Stimulated activated CD8-positive, alpha-beta memory T cell treated with anti-CD3 and anti-CD28 coated beads, Interleukin-7, amount 100 ng/mL, for 1 hour (primary cell): ENCODE results near the gene PFDN4.

Experiments
- DNase-seq, 2 donors: peaks; one replicate each; pipeline ENCODE4 v3.0.0-alpha.2; 2020; ENCODE audit warnings: low read depth in 2 of 2

Gene PFDN4

DNA sequence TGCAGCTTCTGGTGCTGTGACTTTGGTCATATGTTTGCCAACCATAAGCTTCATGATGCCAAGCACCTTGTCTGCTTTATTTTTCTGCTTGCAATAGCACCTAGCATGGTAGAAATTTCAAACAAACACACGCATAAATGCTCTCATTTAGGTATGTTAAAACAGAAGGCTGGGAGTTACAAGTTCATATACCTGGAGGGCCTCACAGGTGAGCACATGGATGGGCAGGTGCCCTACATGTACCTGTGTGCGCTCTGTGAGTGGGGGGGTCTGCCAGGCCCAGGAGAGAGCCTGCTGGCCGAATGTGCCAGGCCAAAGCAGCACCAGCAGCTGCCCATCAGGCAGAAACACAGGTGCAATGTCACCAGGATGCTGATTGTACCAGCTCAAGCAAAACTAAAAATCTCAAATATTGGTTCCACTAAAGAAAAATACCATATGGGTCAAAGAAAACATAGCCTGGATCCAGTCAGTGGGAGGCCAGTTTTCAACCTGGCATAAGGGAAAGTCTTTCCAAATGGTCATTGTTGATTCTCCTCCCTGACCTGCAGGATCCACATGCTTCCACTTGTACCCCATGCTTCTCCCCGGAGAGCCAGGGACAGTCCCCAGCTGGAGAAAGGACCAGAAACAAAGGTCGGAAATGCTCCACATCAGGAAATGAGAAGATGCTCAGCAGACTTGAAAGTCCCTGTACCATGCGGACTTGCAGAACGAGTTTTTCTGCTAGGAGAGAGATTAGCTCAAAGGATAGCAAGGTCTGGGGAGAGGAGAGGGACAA is 7.2 kb upstream of the PFDN4 start:
- no peak for DNase-seq

DNA sequence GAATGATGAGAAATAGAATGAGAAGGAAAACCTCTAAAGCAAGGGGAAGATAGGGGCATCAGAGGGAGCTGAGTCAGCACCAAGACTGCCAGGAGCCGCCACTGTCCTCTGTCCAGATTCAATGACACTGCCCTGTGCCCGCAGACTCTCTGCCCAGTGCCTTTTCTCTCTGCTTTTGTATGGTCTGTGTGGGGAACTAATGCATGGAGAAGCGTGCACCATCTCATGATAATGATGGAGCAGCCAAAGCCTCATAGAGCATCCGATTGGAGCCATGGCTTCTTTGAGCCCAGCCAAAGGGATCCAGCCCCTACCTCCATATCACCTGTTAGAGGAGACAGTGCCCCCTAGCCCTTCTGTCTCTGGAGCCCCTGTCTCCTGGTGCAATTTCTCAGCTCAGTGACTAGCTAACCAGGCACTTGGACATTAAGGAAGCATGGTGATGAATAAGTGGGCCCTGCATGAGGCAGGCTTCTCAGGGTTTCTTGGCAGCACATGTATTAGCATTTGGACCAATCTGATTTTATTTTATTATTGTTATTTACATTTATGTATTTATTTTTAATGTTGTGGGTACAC is 6.5 kb upstream of the PFDN4 start:
- no peak for DNase-seq

DNA sequence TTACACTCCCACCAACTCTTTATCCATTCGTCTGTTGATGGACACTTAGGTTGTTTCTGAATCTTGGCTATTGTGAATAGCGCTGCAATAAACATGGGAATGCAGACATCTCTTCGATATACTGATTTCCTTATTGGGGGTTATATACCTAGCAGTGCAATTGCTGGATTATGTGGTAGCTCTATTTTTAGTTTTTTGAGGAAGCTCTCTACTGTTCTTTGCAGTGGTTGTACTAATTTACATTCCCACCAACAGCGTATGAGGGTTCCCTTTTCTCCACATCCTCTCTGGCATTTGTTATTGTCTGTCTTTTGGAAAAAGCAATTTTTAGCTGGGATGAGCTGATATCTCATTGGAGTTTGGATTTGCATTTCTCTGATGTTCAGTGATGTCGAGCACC is 4.6 kb upstream of the PFDN4 start:
- no peak for DNase-seq

DNA sequence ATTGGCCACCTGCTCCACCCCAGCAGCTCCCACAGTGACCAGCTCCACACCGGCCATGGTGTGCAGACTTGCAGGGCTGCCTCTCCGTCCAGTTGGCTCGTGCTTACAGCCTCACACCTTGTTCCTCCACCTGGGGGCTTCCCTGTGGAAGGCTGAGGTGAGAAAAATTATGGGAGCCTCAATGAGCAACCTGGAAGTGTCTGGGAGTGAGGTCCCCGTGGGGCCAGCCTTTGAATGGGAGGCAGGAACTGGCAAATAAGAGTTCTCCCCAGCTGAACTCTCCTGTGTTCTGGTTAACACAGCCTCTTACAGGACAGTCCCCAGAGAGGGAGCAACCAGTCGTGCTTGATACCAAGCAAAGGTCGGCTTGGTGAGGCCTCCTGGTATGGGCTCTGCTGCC is 3.8 kb upstream of the PFDN4 start:
- no peak for DNase-seq

DNA sequence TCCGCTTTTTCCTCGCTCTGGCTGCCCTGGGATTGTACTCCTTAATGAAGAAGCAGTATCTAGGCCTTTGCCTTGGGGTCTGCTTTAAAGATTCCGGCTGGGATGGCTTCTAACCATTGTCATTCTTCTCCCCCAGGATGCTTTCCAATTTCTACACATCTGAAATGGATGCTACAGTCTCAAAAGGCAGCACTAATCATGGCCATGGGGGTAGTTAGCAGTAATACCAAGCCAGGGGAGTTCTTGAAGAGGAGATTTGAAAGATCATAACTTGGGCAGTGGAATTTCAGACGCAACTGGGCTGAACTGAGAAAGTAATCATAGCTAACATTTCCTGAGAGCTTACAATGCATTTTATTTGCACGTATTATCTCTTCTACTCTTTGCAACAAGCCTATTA is 3.4 kb upstream of the PFDN4 start:
- DNase-seq: no peak

DNA sequence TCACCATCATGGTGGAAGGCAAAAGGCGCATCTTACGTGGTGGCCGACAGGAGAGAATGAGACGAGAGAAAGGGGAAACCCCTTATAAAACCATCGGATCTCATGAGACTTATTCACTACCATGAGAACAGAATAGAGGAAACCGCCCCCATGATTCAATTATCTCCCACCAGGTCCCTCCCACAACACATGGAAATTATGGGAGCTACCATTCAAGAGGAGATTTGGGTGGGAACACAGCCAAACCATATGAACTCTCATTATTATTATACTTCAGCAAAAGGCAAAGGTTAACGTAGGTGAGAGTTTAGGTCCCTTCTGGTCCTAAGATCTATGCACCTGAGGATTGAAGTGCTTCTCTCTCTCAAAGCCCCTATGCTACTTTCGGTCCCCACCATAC is 2.4 kb upstream of the PFDN4 start:
- DNase-seq: no peak

DNA sequence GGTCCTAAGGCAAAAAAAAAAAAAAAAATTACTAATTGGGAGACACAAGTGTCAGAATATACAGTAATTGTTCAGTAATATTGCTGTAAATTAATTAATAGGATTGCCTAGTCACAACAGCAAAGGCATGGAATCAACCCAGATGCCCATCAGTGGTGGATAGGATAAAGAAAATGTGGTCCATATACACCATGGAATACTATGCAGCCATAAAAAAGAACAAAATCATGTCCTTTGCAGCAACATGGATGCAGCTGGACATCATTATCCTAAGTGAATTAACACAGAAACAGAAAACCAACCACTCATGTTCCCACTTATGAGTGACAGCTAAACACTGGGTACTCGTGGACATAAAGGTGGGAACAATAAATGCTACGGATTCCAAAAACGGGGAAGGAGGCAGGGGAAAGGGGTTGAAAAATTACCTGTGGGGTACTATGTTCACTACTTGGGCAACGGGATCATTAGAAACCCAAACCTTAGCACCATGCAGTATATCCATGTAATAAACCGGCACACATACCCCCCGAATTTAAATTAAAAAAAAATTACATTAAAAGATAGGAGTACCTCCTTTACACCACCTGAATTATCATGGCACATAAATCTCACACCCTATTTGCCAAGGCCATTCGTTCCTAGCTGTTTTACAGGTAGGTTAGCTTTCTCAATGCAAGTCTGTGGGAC is 689 bp upstream of the PFDN4 start:
- DNase-seq: no peak

DNA sequence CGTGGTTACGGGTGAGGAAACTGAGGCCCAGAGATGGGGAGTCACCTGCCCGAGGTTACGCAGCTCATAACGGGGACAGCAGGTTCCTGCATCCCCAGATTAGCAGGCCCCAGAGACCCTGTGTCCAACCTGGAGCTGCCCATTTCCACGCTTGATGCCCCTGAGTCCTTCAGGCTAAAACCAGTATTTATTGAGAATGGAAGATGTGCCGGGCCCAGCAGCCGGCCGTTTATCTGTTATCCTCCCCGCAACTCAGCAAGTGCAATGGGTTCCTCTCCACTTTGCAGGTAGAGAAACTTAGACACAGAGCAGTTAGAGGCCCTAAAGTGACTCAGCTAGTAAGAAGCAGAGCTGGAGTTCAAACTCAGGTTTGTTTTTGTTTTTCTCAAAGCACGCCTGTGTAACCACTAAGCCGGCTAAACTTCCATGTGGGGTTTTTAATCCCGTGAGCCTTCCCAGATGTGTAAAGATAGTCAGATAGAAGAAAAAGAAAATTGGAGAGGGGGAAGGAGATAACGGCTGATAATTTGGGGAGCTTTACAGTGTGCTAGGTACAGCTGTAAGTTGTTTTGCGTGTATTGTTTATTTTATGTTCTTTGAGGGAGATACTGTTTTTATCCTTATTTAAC is 775 bp downstream of the PFDN4 start:
- DNase-seq: no peak

DNA sequence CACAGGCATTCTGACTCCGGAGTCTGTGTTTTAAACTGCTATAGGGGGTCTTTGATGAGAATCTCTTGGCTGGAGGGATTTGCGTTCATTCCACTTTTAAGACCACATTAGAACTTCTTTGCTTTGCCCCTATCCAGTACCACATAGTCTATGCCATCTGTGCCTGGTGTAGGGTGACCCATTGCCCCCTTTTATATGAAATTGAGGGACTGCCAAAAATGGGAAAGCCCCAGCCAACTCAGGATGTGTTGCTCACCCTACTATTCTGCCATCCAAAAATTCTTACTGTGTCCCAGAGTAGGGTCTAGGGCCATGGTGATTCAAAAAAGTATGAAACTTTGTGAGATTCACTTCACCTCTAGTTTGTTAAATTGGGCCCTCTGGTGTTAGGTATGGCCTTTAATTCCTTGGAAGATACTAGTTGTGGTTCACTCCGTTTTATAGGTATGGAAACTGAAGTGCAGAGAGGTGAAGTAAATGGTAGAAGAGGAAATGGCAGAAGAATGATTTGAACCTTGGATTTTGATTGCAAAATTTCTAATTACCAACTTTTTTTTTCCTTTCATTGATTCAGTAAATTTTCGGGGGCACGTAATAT is 1.4 kb downstream of the PFDN4 start:
- no peak for DNase-seq

DNA sequence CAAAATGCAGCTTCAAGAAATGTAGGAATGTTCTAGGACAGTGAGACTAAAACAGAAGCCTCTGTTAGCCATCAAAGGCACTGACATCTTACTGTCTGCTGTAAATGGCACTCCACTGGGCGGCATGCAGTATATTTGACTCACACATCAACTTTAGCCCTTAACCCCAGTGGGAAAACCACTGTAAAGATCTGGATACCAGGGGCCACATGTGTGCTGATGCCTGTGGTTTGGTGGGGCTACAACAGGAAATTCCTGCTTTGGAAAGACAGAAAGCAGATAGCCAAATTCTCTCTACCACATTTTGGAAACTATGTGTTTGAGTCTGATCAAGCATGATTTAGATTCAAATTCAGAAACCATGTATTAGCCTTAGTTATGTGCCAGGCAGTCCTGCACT is 4.3 kb downstream of the PFDN4 start:
- no peak for DNase-seq

DNA sequence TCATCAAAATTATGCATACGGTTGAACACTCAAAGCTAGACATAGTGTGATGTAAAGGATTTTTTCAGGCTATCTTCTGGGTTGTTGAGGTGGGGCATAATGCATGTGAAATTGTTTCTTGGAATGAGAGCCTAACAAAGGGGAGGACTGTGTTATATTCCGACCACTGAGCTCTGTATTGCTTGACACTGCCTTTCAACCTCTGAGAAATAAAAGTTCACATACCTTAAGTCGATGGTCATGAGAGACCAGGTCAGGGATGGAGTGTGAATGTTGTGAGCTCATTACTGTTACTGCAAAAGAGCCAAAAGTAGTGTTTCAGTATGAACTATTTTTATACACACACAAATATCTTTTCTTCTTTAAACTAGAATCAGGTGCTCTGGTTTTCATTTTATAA is 5.0 kb downstream of the PFDN4 start:
- no peak for DNase-seq

DNA sequence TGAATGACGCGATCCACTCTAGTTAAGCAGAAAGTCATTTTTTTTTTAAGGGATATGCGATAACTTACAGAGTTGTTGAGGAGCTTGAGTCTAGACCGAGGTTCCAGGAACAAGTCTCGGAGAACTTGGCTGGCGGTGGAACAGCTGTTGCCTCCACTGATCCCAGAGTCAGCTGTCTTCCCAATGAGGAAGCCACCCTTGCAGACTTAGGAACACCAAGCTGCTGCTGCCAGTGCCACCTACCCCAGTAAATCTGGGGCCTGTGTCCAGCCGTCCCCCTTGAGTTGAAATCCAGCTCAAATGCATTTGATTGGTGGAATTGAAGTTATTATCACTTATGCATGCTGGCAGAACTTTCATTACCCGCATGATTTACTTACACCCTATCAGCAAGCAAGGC is 6.7 kb downstream of the PFDN4 start:
- no peak for DNase-seq

DNA sequence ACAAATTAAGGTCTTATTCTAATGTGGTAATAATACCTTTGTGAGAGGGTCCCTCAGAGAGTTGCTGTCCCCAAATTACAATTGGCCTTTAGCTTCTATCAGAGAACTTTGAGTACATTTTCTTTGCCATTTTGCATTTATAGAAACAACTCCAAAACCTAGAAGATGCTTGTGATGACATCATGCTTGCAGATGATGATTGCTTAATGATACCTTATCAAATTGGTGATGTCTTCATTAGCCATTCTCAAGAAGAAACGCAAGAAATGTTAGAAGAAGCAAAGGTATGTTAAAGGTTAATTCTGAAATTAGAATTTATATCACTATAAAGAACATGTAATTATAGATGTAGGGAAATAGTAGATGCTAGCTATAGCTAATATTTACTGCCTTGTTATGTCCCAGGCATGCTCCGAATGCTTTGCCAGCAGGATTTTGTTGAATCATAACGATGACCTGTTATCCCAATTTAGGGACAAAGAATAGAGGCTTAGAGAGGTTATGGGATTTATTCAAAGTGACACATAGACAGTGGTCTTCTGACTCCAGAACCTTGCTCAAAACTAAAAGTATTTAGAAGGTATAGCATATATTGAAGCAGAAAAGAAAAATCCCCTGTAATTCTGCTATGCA is 7.4 kb downstream of the PFDN4 start:
- no peak for DNase-seq

DNA sequence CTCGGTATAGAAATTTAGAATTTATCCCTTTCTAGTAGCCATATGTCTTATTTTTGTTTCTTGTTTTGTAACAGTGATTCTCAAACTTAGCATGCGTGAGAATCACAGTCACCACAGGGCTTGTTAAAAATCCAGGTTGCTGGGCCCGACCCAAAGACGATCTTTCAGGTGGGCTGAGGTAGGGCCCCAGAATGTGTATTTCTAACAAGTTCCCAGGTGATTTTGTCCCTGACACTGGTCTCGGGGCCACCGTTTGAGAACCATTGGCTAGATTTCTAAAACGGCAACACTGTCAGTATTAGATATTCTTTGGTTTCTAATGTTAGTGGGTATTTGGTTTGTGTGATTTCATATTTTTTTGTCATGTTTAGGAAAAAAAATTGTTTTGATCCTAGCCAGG is 9.9 kb downstream of the PFDN4 start:
- DNase-seq: no peak

DNA sequence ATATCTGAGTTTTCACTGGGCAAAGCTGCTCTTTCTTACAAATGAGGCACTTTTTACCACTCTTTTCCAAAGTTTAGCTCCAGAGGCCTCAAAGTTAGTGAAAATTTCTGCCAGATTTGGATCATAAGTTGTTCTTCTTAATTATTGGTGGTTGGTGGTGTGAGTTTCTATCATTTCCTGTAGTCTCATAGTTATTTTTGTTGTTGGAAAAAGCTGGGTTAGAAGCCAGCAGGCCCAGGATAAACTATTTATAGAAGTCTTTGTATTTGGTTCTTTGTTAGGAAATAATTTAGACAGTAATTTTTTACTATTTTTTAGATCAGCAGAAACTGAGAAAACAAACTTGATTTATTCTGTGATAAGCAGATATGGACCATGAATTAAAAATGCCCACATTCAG is 10.6 kb downstream of the PFDN4 start:
- no peak for DNase-seq

DNA sequence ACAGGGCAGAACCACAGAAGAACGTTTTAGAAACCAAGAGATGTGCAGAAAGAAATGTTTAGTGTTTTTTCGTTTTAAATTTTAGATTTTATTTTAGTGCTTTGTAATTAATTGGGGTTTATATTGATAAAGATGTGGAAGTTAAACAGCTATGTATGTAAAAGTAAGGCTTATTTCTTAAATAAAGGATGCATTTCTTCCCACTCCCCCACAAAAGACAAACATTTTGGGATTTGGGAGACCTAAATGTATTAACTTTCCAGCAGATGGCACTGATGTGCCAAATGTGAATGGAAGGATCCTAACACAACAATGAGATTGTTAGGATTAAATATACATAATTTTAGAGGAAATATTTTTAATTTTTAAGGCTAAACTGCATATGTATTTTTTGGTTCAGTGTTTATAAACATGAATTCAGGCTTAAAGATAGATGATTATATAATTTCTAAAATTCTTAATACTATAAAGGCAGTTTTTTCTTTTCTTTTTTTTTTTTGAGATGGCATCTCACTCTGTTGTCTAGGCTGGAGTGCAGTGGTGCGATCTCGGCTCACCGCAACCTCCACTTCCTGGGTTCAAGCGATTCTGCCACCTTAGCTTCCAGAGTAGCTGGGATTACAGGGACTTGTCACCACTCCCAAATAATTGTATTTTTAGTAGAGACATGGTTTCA is 12.0 kb downstream of the PFDN4 start:
- DNase-seq: no peak

DNA sequence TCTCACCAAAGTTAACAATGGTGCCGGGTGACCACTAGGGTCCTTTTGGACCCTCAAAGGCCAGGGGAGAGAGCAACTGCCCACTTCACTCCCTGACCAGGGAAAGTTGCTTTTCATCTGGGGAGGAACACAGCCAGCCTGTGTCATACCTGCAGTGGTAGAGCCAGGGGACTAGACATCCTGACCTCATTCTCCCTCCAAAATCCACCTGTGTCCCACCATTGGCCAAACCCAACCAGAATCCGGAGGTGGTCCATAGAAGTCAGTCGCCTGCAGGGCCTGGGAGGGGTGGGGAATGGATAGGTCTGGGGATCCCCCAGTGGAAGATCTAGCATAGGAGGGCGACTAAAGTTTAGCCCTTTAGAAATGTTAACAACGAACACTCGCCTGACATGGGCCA is 12.8 kb downstream of the PFDN4 start:
- DNase-seq: no peak

DNA sequence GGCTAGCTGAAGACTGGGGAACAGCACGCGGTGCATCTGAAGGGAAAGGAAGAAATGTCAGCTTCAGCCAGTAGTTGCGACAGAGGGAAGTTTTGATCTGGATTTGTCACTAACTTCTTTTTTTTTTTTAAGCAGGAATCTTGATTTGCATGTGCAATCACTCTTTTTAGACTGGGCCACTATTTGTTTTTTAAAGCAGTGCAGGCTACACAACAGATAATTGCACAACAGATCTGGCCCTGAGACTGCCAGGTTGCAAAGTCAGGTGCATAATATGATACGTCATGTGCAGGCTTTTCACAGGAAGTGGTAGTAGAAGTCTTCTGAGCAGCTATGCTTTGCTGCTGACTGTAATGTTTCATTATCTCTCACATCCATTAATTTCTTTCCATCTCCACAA is 13.5 kb downstream of the PFDN4 start:
- no peak for DNase-seq

DNA sequence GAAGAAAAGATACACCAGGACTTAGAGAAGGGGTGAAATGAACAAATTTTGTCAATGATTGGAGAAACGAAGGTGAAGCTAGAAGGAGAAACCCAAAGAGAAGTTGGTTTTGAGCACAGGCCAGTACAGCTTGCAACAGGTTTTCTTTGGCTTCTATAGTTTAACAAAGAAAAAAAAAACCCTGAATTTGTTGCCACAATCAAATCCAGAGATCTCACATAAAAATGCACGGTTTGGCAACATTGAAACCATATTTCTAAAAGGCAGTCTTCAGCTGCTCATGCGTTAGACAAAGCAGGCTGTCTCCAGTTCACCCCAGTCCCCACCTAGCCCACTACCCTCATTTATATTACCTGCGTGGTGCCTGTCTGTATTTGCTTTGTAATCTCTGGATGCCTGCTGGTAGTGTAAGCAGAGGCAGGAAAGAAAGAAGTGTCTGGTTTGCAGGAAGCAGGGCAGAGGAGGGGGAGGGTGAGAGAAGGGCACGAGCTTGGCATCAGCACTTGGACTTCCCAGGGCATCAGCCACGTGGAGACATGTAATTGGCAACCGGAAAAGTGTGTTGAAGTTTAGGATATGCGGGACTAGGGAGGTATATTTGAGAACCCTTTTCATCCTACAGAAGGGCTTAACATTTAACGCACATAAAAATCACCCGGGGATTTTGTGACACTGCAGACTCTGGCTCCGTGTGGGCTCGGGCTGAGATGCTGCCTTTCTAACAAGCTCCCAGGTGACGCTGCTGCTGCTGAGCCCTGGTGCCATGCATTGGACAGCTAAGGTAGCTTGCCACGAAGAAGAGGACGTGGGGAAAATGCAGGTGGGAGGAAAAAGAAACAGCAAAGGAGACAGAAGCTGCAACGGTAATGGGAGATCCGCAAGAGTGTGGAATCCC is 14.4 kb downstream of the PFDN4 start:
- no peak for DNase-seq

DNA sequence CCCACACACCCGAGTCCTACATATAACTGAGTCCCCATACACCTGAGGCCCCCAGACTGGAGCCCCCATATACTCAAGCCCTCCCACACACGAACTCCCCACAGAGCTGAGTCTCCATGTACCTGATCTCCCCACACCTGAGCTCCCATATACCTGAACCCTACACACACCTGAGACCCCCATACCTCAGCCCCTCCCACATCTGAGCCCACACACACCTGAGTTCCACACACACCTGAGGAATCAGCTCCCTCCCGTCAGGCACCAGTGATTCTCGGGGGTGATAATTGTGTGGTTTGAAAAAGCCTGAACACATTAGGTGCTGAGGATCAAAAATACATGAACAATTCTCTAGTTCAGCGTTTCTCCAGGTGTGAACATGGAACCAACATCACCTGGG is 15.4 kb downstream of the PFDN4 start:
- no peak for DNase-seq
